DOHH2 (cell line): ENCODE measurements around the gene PLPPR1.

ENCODE experiments used
- H3F3A ChIP-seq: fragments of 200-600 bp; sonication (generic), shearing (Covaris generic); 2 replicates; pipeline ENCODE4 v1.6.0; 2016; ENCODE audit warnings: antibody characterized with exemption, mild to moderate bottlenecking; ENCODE audit not compliant: control insufficient read depth, insufficient read depth
- H3K27ac ChIP-seq: fragments of 200-600 bp; sonication (generic); 2 replicates; pipeline ENCODE4 v1.5.1; 2014; ENCODE audit warnings: low read depth, mild to moderate bottlenecking, low read length, moderate library complexity
- H3K27me3 ChIP-seq: fragments of 200-600 bp; sonication (generic); 2 replicates; pipeline ENCODE4 v1.6.1; 2014; ENCODE audit warnings: mild to moderate bottlenecking, low read length, mixed read lengths; ENCODE audit not compliant: control insufficient read depth
- H3K36me3 ChIP-seq: fragments of 200-600 bp; sonication (generic); 2 replicates; pipeline ENCODE4 v1.6.1; 2014; ENCODE audit warnings: mild to moderate bottlenecking, low read length, moderate library complexity, mixed read lengths; ENCODE audit not compliant: control insufficient read depth
- H3K4me1 ChIP-seq: fragments of 200-600 bp; sonication (generic); 2 replicates; pipeline ENCODE4 v1.6.1; 2014; ENCODE audit warnings: mild to moderate bottlenecking, low read length, mixed read lengths; ENCODE audit not compliant: control insufficient read depth
- H3K4me2 ChIP-seq: fragments of 200-600 bp; sonication (generic); 2 replicates; pipeline ENCODE4 v1.6.0; 2014; ENCODE audit warnings: mild to moderate bottlenecking, low read length, moderate library complexity
- H3K4me3 ChIP-seq: fragments of 200-600 bp; sonication (generic); 2 replicates; pipeline ENCODE4 v1.5.1; 2014; ENCODE audit warnings: mild to moderate bottlenecking, low read length, mixed read lengths
- H3K79me2 ChIP-seq: fragments of 200-600 bp; sonication (generic); 2 replicates; pipeline ENCODE4 v1.6.1; 2014; ENCODE audit warnings: mild to moderate bottlenecking, low read length, mixed read lengths; ENCODE audit not compliant: control insufficient read depth
- H3K9me2 ChIP-seq: fragments of 200-600 bp; sonication (generic); replicated peaks from 2 replicates; pipeline ENCODE4 v1.6.1; 2014; ENCODE audit warnings: mild to moderate bottlenecking, low read length, mixed read lengths; ENCODE audit not compliant: control insufficient read depth
- H3K9me3 ChIP-seq: fragments of 200-600 bp; sonication (generic); 2 replicates; pipeline ENCODE4 v1.6.1; 2014; ENCODE audit warnings: antibody characterized with exemption, low read length, mixed read lengths; ENCODE audit not compliant: control insufficient read depth, insufficient read depth
- H4K20me1 ChIP-seq: fragments of 200-600 bp; sonication (generic); 2 replicates; pipeline ENCODE4 v1.6.0; 2014; ENCODE audit warnings: low read depth, mild to moderate bottlenecking, antibody characterized with exemption, low read length, moderate library complexity; ENCODE audit not compliant: control insufficient read depth, insufficient read depth
- EZH2phosphoT487 ChIP-seq: fragments of 200-600 bp; sonication (generic); IDR thresholded peaks from 2 replicates; pipeline ENCODE4 v1.6.1; 2017; ENCODE audit warnings: borderline replicate concordance, mild to moderate bottlenecking, antibody characterized with exemption, low read length, moderate library complexity, mixed read lengths
- TF ChIP-seq, protein P1 (sequence below): fragments of 200-600 bp; sonication (generic); IDR thresholded peaks from one replicate; pipeline ENCODE4 v1.5.1; 2014; ENCODE audit warnings: antibody characterized with exemption, mild to moderate bottlenecking, low read depth, low read length; ENCODE audit not compliant: poor library complexity, severe bottlenecking

Gene PLPPR1

GRCh38 chr9:100992632-100993031 is 35.9 kb upstream of the PLPPR1 start:
- Histone ChIP-seq H3K4me3 (no peak overlapping the region), H4K20me1 (no peaks in the 10 kb centered on the region), H3K27ac (no peak overlapping the region), H3K4me1 (no peaks in the 10 kb centered on the region), H3K36me3 (no peaks in the 10 kb centered on the region), H3K4me2 (no peak overlapping the region), H3K27me3 (no peaks in the 10 kb centered on the region), H3K79me2 (no peaks in the 10 kb centered on the region), H3K9me3 (no peaks in the 10 kb centered on the region), H3F3A (no peaks in the 10 kb centered on the region), H3K9me2 (no peaks in the 10 kb centered on the region)
- TF ChIP-seq, protein P1, sequence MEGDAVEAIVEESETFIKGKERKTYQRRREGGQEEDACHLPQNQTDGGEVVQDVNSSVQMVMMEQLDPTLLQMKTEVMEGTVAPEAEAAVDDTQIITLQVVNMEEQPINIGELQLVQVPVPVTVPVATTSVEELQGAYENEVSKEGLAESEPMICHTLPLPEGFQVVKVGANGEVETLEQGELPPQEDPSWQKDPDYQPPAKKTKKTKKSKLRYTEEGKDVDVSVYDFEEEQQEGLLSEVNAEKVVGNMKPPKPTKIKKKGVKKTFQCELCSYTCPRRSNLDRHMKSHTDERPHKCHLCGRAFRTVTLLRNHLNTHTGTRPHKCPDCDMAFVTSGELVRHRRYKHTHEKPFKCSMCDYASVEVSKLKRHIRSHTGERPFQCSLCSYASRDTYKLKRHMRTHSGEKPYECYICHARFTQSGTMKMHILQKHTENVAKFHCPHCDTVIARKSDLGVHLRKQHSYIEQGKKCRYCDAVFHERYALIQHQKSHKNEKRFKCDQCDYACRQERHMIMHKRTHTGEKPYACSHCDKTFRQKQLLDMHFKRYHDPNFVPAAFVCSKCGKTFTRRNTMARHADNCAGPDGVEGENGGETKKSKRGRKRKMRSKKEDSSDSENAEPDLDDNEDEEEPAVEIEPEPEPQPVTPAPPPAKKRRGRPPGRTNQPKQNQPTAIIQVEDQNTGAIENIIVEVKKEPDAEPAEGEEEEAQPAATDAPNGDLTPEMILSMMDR: no peak
- no peak for TF ChIP-seq EZH2phosphoT487

- H3K9me3 ChIP-seq: no peaks in the 10 kb centered on the region
- H3K36me3 ChIP-seq: no peaks in the 10 kb centered on the region
- no peak overlapping the region for H3K4me3 ChIP-seq
- no peak overlapping the region for H3K27ac ChIP-seq
- H3K27me3 ChIP-seq: no peaks in the 10 kb centered on the region
- no peaks in the 10 kb centered on the region for H4K20me1 ChIP-seq
- no peaks in the 10 kb centered on the region for H3K9me2 ChIP-seq
- no peaks in the 10 kb centered on the region for H3K4me1 ChIP-seq
- H3F3A ChIP-seq: no peaks in the 10 kb centered on the region
- H3K79me2 ChIP-seq: no peaks in the 10 kb centered on the region
- TF ChIP-seq, protein P1: no peak
- TF ChIP-seq EZH2phosphoT487: no peak
- no peak overlapping the region for H3K4me2 ChIP-seq
Measured at GRCh38 chr9:100999906-101000544, 28.5 kb upstream of the PLPPR1 start.

GRCh38 chr9:101005246-101005645 is 23.3 kb upstream of the PLPPR1 start:
- Histone ChIP-seq H3K9me3 (no peaks in the 10 kb centered on the region), H3K4me3 (no peak overlapping the region), H3K9me2 (no peaks in the 10 kb centered on the region), H3F3A (no peaks in the 10 kb centered on the region), H3K79me2 (no peaks in the 10 kb centered on the region), H3K4me1 (no peaks in the 10 kb centered on the region), H3K27ac (no peak overlapping the region), H3K27me3 (no peaks in the 10 kb centered on the region), H4K20me1 (no peaks in the 10 kb centered on the region), H3K4me2 (no peak overlapping the region), H3K36me3 (no peaks in the 10 kb centered on the region)
- TF ChIP-seq, protein P1: no peak
- no peak for TF ChIP-seq EZH2phosphoT487
